ENCODE measurements around the gene GAS5. TPM values are rescaled to one million over a fixed set of nuclear protein-coding genes. Genes with fewer than 3 reads are reported as not detected.
A peak's percentile ranks its signal among the peaks of the same experiment; 100 is the strongest.

The GAS5 gene
- total RNA-seq, 2 donors from 2014 or later = 456 to 587 TPM

DNA sequence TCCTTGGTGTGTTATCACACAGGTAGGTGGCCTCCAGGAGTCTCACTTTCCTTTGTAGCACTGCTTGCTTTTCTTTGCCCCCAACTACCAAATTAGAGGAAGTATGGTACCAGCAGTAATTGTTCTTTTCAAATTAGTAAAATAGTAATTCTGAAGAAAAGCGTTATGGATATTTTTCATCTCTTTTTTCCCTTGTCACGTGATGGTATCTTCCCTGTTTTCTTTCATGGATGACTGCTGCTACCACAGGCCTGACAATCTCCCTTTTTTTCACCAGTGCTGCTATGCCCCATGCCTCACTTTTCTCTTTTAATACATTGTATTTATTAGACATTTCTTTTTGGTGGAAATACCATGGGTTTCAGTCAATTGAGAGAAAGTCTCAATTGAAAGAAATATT, 3.7 kb upstream of the GAS5 start:
- Mint-ChIP-seq H3K4me3 (no peak overlapping the region), H3K27me3 (ENCODE audit: insufficient read depth) (no peaks in the 10 kb centered on the region), H3K4me1 (peaks cover 20% of the 10 kb centered on the region), H3K9me3 (no peaks in the 10 kb centered on the region), H3K27ac (no peak overlapping the region), H3K36me3 (ENCODE audit: low read depth) (peaks cover 58% of the 10 kb centered on the region)
- no peaks in the 10 kb centered on the region for H3K27me3 ChIP-seq (ENCODE audit: control insufficient read depth, insufficient read depth, low read length, poor library complexity, severe bottlenecking)
- no peaks in the 10 kb centered on the region for H3K9me3 ChIP-seq (ENCODE audit: control insufficient read depth, low read length)
- no peak overlapping the region for H3K4me3 ChIP-seq (ENCODE audit: low read length)
- no peak overlapping the region for H3K27ac ChIP-seq (ENCODE audit: low read depth, low read length)
- H3K9ac ChIP-seq (ENCODE audit: extremely low read depth, low read length, poor library complexity, severe bottlenecking) = no peak overlapping the region
- peaks cover 50% of the 10 kb centered on the region for H3K36me3 ChIP-seq (ENCODE audit: control insufficient read depth, insufficient read depth, low read length)
- no peaks in the 10 kb centered on the region for H3K4me1 ChIP-seq (ENCODE audit: control insufficient read depth, insufficient read depth, low read length)
- 73 to 90% methylated on average over 2 of the region's 2 CpGs for WGBS, 2 experiments (ENCODE audit: insufficient coverage in 1 of 2, insufficient read length in 1 of 2)
- TF ChIP-seq, protein P1, sequence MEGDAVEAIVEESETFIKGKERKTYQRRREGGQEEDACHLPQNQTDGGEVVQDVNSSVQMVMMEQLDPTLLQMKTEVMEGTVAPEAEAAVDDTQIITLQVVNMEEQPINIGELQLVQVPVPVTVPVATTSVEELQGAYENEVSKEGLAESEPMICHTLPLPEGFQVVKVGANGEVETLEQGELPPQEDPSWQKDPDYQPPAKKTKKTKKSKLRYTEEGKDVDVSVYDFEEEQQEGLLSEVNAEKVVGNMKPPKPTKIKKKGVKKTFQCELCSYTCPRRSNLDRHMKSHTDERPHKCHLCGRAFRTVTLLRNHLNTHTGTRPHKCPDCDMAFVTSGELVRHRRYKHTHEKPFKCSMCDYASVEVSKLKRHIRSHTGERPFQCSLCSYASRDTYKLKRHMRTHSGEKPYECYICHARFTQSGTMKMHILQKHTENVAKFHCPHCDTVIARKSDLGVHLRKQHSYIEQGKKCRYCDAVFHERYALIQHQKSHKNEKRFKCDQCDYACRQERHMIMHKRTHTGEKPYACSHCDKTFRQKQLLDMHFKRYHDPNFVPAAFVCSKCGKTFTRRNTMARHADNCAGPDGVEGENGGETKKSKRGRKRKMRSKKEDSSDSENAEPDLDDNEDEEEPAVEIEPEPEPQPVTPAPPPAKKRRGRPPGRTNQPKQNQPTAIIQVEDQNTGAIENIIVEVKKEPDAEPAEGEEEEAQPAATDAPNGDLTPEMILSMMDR (conservative IDR thresholded peaks at IDR 0.05) = peak; percentile 35
- no peak for DNase-seq

DNA sequence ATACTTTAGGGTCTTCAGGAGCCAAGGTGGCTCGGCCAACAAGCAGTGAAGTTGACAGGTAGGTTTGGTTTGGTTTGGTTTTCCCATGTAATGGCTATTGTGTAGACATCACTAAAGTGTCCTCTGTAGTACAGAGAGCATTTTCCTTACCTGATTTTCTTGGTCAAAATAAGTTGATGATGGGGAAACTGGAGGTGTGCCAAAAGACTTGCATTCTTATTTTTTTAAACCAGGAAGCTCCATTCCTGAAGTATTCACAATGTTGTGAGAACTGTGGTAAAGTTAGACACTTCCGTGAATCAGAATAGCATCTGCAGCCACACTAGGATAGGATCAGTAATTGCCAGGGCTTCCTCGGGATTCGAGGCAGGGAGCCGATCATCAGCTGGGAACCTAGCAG, 3.3 kb upstream of the GAS5 start:
- no peak for DNase-seq
- Mint-ChIP-seq H3K9me3 (no peaks in the 10 kb centered on the region), H3K4me3 (no peak overlapping the region), H3K36me3 (ENCODE audit: low read depth) (peaks cover 60% of the 10 kb centered on the region), H3K4me1 (peaks cover 20% of the 10 kb centered on the region), H3K27me3 (ENCODE audit: insufficient read depth) (no peaks in the 10 kb centered on the region), H3K27ac (peak overlapping the region; percentile 9)
- Histone ChIP-seq H3K27me3 (ENCODE audit: control insufficient read depth, insufficient read depth, low read length, poor library complexity, severe bottlenecking) (no peaks in the 10 kb centered on the region), H3K27ac (ENCODE audit: low read depth, low read length) (no peak overlapping the region), H3K4me1 (ENCODE audit: control insufficient read depth, insufficient read depth, low read length) (no peaks in the 10 kb centered on the region), H3K4me3 (ENCODE audit: low read length) (no peak overlapping the region), H3K36me3 (ENCODE audit: control insufficient read depth, insufficient read depth, low read length) (peaks cover 50% of the 10 kb centered on the region), H3K9ac (ENCODE audit: extremely low read depth, low read length, poor library complexity, severe bottlenecking) (no peak overlapping the region), H3K9me3 (ENCODE audit: control insufficient read depth, low read length) (no peaks in the 10 kb centered on the region)
- 91 to 95% methylated on average over 5 of the region's 5 CpGs for WGBS, 2 experiments (ENCODE audit: insufficient coverage in 1 of 2, insufficient read length in 1 of 2)
- TF ChIP-seq, protein P1 (conservative IDR thresholded peaks at IDR 0.05) = no peak

DNA sequence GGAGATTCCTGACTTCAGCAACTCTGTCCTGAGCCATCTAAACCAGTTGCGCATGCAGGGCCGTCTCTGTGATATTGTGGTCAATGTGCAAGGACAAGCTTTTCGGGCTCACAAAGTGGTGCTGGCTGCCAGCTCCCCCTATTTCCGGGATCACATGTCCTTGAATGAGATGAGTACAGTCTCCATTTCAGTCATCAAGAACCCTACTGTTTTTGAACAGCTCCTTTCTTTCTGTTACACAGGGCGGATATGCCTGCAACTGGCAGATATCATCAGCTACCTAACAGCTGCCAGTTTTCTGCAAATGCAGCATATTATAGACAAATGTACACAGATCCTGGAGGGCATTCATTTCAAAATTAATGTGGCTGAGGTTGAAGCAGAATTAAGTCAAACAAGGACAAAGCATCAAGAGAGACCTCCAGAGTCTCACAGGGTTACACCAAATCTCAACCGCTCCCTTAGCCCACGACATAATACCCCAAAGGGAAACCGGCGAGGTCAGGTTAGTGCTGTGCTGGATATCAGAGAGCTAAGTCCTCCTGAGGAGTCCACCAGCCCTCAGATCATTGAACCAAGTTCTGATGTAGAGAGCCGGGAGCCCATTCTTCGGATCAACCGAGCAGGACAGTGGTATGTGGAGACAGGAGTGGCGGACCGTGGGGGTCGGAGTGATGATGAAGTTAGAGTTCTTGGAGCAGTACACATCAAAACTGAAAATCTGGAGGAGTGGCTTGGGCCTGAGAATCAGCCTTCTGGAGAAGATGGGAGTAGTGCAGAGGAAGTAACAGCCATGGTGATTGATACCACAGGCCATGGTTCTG, 2.7 kb upstream of the GAS5 start:
- peaks cover 26% of the 10 kb centered on the region for H3K4me1 Mint-ChIP-seq
- peaks cover 61% of the 10 kb centered on the region for H3K36me3 Mint-ChIP-seq (ENCODE audit: low read depth)
- Histone ChIP-seq H3K36me3 (ENCODE audit: control insufficient read depth, insufficient read depth, low read length) (peaks cover 55% of the 10 kb centered on the region), H3K9me3 (ENCODE audit: control insufficient read depth, low read length) (no peaks in the 10 kb centered on the region), H3K4me1 (ENCODE audit: control insufficient read depth, insufficient read depth, low read length) (no peaks in the 10 kb centered on the region), H3K4me3 (ENCODE audit: low read length) (no peak overlapping the region), H3K27ac (ENCODE audit: low read depth, low read length) (no peak overlapping the region), H3K27me3 (ENCODE audit: control insufficient read depth, insufficient read depth, low read length, poor library complexity, severe bottlenecking) (no peaks in the 10 kb centered on the region), H3K9ac (ENCODE audit: extremely low read depth, low read length, poor library complexity, severe bottlenecking) (no peak overlapping the region)
- no peaks in the 10 kb centered on the region for H3K9me3 Mint-ChIP-seq
- TF ChIP-seq, protein P1 (conservative IDR thresholded peaks at IDR 0.05) = no peak
- DNase-seq = no peak
- 97 to 98% methylated on average over 12 to 15 of the region's 15 CpGs for WGBS, 2 experiments (ENCODE audit: insufficient coverage in 1 of 2, insufficient read length in 1 of 2)
- peak overlapping the region; percentile 9 for H3K27ac Mint-ChIP-seq
- no peak overlapping the region for H3K4me3 Mint-ChIP-seq
- H3K27me3 Mint-ChIP-seq (ENCODE audit: insufficient read depth) = no peaks in the 10 kb centered on the region

Data from endodermal cell (in vitro differentiated cells).